22Rv1 (cell line): ENCODE measurements around the gene SZT2.

Source experiments
- CTCF ChIP-seq: fragments of 450-650 bp; IDR thresholded peaks from 2 replicates; pipeline ENCODE4 v1.5.1; 2017; ENCODE audit warnings: mild to moderate bottlenecking
- ZFX ChIP-seq: fragments of 450-650 bp; IDR thresholded peaks from 2 replicates; pipeline ENCODE4 v1.6.1; 2017; ENCODE audit warnings: antibody characterized with exemption, borderline replicate concordance

GRCh38 chr1:43499898-43500297 is 110.2 kb downstream of the SZT2 start:
- no peak for TF ChIP-seq CTCF
- TF ChIP-seq ZFX, result no peak
